Measurements from ENCODE around the gene ITIH2.
"Not testable (repeated sequence)": the region's sequence is repeated elsewhere in the genome, so short reads cannot be mapped to it uniquely, and the experiment has no call there.

ITIH2 gene

GRCh38 chr10:7697426-7697825 is 5.7 kb upstream of the ITIH2 start:
- no peak for DNase-seq (ENCODE audit: low spot score)

- no peak for DNase-seq (ENCODE audit: low spot score)
Measured at GRCh38 chr10:7700577-7701125, 2.5 kb upstream of the ITIH2 start.

- DNase-seq (ENCODE audit: low spot score) = no peak
Measured at GRCh38 chr10:7701158-7701742, 1.9 kb upstream of the ITIH2 start.

GRCh38 chr10:7702288-7702812 is 766 bp upstream of the ITIH2 start:
- no peak for DNase-seq (ENCODE audit: low spot score)

- DNase-seq (ENCODE audit: low spot score) = no peak
Measured at GRCh38 chr10:7704071-7705016, 1.2 kb downstream of the ITIH2 start.

- no peak for DNase-seq (ENCODE audit: low spot score)
Measured at GRCh38 chr10:7705341-7705740, 2.2 kb downstream of the ITIH2 start.

GRCh38 chr10:7706534-7707073 is 3.5 kb downstream of the ITIH2 start:
- DNase-seq (ENCODE audit: low spot score) = no peak

- no peak for DNase-seq (ENCODE audit: low spot score)
Measured at GRCh38 chr10:7707102-7707501, 4.0 kb downstream of the ITIH2 start.

GRCh38 chr10:7707858-7708622 is 4.9 kb downstream of the ITIH2 start:
- DNase-seq (ENCODE audit: low spot score) = no peak

GRCh38 chr10:7708832-7709231 is 5.7 kb downstream of the ITIH2 start:
- DNase-seq (ENCODE audit: low spot score) = no peak

GRCh38 chr10:7710446-7710845 is 7.3 kb downstream of the ITIH2 start:
- DNase-seq (ENCODE audit: low spot score) = no peak

- not testable (repeated sequence) for DNase-seq (ENCODE audit: low spot score)
Measured at GRCh38 chr10:7711075-7711474, 8.0 kb downstream of the ITIH2 start.

GRCh38 chr10:7715515-7715914 is 12.4 kb downstream of the ITIH2 start:
- DNase-seq (ENCODE audit: low spot score) = no peak

- no peak for DNase-seq (ENCODE audit: low spot score)
Measured at GRCh38 chr10:7717767-7718166, 14.7 kb downstream of the ITIH2 start.

- no peak for DNase-seq (ENCODE audit: low spot score)
Measured at GRCh38 chr10:7718685-7719084, 15.6 kb downstream of the ITIH2 start.

GRCh38 chr10:7720478-7720877 is 17.4 kb downstream of the ITIH2 start:
- no peak for DNase-seq (ENCODE audit: low spot score)

GRCh38 chr10:7722927-7723529 is 19.9 kb downstream of the ITIH2 start:
- no peak for DNase-seq (ENCODE audit: low spot score)

- DNase-seq (ENCODE audit: low spot score) = no peak
Measured at GRCh38 chr10:7734821-7735220, 31.7 kb downstream of the ITIH2 start.

GRCh38 chr10:7738536-7739407 is 35.7 kb downstream of the ITIH2 start:
- DNase-seq (ENCODE audit: low spot score) = no peak

- no peak for DNase-seq (ENCODE audit: low spot score)
Measured at GRCh38 chr10:7744307-7744706, 41.2 kb downstream of the ITIH2 start.
